Stimulated activated CD8-positive, alpha-beta memory T cell treated with anti-CD3 and anti-CD28 coated beads, Interleukin-15, amount 100 ng/mL, for 48 hours (primary cell): Measurements from ENCODE around the gene SP6.

ENCODE experiments used
- DNase-seq, 2 donors: peaks; one replicate each; pipeline ENCODE4 v3.0.0-alpha.2; 2020; ENCODE audit warnings: low read depth in 2 of 2

Gene SP6

GRCh38 chr17:47856830-47857229 is 5.9 kb upstream of the SP6 start:
- no peak for DNase-seq

- no peak for DNase-seq
Measured at GRCh38 chr17:47855737-47856136, 4.8 kb upstream of the SP6 start.

- DNase-seq: no peak
Measured at GRCh38 chr17:47853616-47854015, 2.7 kb upstream of the SP6 start.

- no peak for DNase-seq
Measured at GRCh38 chr17:47852113-47852949, 1.4 kb upstream of the SP6 start.

- no peak for DNase-seq
Measured at GRCh38 chr17:47851764-47852112, 775 bp upstream of the SP6 start.

- no peak for DNase-seq
Measured at GRCh38 chr17:47850373-47850691, 631 bp downstream of the SP6 start.

- no peak for DNase-seq
Measured at GRCh38 chr17:47848198-47848513, 2.8 kb downstream of the SP6 start.

GRCh38 chr17:47847341-47848197 is 3.4 kb downstream of the SP6 start:
- DNase-seq: no peak

- no peak for DNase-seq
Measured at GRCh38 chr17:47846716-47847340, 4.1 kb downstream of the SP6 start.

- DNase-seq: no peak
Measured at GRCh38 chr17:47845716-47846075, 5.3 kb downstream of the SP6 start.

GRCh38 chr17:47844814-47845715 is 5.9 kb downstream of the SP6 start:
- no peak for DNase-seq

- no peak for DNase-seq
Measured at GRCh38 chr17:47844227-47844626, 6.7 kb downstream of the SP6 start.

GRCh38 chr17:47843391-47843730 is 7.6 kb downstream of the SP6 start:
- no peak for DNase-seq

- DNase-seq: no peak
Measured at GRCh38 chr17:47841488-47842291, 9.3 kb downstream of the SP6 start.

- DNase-seq: peak; percentile 85 to 87
Measured at GRCh38 chr17:47840742-47841487, 10.0 kb downstream of the SP6 start, which contains the start of gene SCRN2. Gene SCRN2 (minus strand): TSS chr17:47841273. CDS start chr17:47840843, 430 bp downstream.

GRCh38 chr17:47840001-47840741 is 10.8 kb downstream of the SP6 start:
- DNase-seq: no peak

- DNase-seq: no peak
Measured at GRCh38 chr17:47839071-47839470, 11.9 kb downstream of the SP6 start.

- DNase-seq: no peak
Measured at GRCh38 chr17:47838636-47839035, 12.3 kb downstream of the SP6 start.

- no peak for DNase-seq
Measured at GRCh38 chr17:47837401-47838039, 13.4 kb downstream of the SP6 start.
